Upper lobe of left lung (tissue), 4 donors: ENCODE measurements around the gene PARVB.

Experiments
- POLR2A ChIP-seq, 4 donors: fragments of 450-650 bp; IDR thresholded peaks; one replicate each; pipeline ENCODE4 v1.5.1; 2016 to 2017; ENCODE audit warnings: antibody characterized with exemption in 4 of 4, mild to moderate bottlenecking in 2 of 4
- TF ChIP-seq, protein P1 (sequence below), 6 experiments: fragments of 450-650 bp in 4 of 6; fragments of 200-600 bp in 2 of 6; sonication (generic) in 2 of 6; IDR thresholded peaks; one replicate each; pipeline ENCODE4 v1.5.1; 2016 to 2019; ENCODE audit warnings: antibody characterized with exemption in 6 of 6

DNA sequence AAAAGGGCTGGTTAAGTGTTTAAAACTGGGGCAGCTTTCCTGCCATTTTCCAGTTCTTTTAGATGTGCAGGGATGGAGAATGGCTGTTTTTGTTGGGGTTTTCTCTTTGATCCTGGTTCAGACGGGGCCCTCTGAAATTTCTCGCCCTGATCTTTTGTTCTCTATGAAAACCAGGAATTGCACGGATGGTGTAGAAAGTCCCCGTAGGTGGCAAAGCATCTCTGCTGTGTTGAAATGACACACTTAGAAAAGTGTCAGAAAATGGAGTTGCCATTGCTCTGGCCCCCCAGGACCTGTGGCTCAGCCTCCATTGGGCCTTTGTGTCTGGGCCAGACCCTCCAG lies 63.0 kb downstream of the PARVB start:
- TF ChIP-seq, protein P1, sequence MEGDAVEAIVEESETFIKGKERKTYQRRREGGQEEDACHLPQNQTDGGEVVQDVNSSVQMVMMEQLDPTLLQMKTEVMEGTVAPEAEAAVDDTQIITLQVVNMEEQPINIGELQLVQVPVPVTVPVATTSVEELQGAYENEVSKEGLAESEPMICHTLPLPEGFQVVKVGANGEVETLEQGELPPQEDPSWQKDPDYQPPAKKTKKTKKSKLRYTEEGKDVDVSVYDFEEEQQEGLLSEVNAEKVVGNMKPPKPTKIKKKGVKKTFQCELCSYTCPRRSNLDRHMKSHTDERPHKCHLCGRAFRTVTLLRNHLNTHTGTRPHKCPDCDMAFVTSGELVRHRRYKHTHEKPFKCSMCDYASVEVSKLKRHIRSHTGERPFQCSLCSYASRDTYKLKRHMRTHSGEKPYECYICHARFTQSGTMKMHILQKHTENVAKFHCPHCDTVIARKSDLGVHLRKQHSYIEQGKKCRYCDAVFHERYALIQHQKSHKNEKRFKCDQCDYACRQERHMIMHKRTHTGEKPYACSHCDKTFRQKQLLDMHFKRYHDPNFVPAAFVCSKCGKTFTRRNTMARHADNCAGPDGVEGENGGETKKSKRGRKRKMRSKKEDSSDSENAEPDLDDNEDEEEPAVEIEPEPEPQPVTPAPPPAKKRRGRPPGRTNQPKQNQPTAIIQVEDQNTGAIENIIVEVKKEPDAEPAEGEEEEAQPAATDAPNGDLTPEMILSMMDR (IDR thresholded peaks at IDR 0.05): no peak
- no peak for TF ChIP-seq POLR2A (IDR thresholded peaks at IDR 0.05)
